Hepatocyte (in vitro differentiated cells): ENCODE data around the gene ATP5F1E.

ENCODE experiments used
- EZH2phosphoT487 ChIP-seq: fragments of 200-600 bp; sonication (generic); IDR thresholded peaks from one replicate; pipeline ENCODE4 v1.6.1; 2018; ENCODE audit warnings: antibody characterized with exemption, mild to moderate bottlenecking, low read depth, moderate library complexity; ENCODE audit not compliant: unreplicated experiment, severe bottlenecking
- TF ChIP-seq, protein P1 (sequence below): fragments of 200-600 bp; sonication (generic); IDR thresholded peaks from 2 replicates; pipeline ENCODE4 v1.5.1; 2016; ENCODE audit warnings: antibody characterized with exemption, mild to moderate bottlenecking; ENCODE audit not compliant: poor library complexity

DNA sequence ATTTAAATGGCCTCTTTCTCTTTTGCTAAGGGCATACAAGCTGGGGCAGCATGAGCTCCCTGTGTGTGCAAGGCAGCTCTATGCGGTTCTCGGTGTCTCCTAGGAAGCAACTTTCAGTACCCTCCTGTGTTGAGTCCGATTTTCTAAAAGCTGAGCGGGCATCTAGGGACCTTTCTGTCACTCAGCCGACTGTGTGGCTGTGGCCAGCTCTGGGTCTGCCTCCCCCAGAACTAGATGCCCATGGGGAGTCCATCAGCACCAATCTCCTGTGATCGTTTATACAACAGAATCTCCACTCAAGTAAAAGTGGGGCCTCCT, 43.6 kb downstream of the ATP5F1E start:
- TF ChIP-seq, protein P1, sequence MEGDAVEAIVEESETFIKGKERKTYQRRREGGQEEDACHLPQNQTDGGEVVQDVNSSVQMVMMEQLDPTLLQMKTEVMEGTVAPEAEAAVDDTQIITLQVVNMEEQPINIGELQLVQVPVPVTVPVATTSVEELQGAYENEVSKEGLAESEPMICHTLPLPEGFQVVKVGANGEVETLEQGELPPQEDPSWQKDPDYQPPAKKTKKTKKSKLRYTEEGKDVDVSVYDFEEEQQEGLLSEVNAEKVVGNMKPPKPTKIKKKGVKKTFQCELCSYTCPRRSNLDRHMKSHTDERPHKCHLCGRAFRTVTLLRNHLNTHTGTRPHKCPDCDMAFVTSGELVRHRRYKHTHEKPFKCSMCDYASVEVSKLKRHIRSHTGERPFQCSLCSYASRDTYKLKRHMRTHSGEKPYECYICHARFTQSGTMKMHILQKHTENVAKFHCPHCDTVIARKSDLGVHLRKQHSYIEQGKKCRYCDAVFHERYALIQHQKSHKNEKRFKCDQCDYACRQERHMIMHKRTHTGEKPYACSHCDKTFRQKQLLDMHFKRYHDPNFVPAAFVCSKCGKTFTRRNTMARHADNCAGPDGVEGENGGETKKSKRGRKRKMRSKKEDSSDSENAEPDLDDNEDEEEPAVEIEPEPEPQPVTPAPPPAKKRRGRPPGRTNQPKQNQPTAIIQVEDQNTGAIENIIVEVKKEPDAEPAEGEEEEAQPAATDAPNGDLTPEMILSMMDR, result no peak
- no peak for TF ChIP-seq EZH2phosphoT487
